ENCODE measurements around the gene TMEM132C.

Gene TMEM132C

GRCh38 chr12:128551266-128551665, 284.3 kb downstream of the TMEM132C start:
- Histone ChIP-seq H3K9ac (ENCODE audit: low read length) (no peak overlapping the region), H3K27me3 (ENCODE audit: low read length) (no peaks in the 10 kb centered on the region)

GRCh38 chr12:128554546-128555304, 287.8 kb downstream of the TMEM132C start:
- no peaks in the 10 kb centered on the region for H4K20me1 ChIP-seq (ENCODE audit: low read depth, low read length)

More at GRCh38 chr12:128551266-128551665, 284.3 kb downstream of the TMEM132C start:
- no peaks in the 10 kb centered on the region for H3K79me2 ChIP-seq (ENCODE audit: insufficient read depth, low read length)
- H4K20me1 ChIP-seq (ENCODE audit: low read depth, low read length) = no peaks in the 10 kb centered on the region
- H3K36me3 ChIP-seq (ENCODE audit: low read length) = no peaks in the 10 kb centered on the region
- H3K4me3 ChIP-seq (ENCODE audit: insufficient read depth, low read length, poor library complexity, severe bottlenecking) = no peak overlapping the region
- H3K9me2 ChIP-seq (replicated peaks; ENCODE audit: insufficient read depth, low read length) = no peaks in the 10 kb centered on the region
- no peaks in the 10 kb centered on the region for H3K9me3 ChIP-seq (ENCODE audit: insufficient read depth, low read length)
- TF ChIP-seq, protein P1, sequence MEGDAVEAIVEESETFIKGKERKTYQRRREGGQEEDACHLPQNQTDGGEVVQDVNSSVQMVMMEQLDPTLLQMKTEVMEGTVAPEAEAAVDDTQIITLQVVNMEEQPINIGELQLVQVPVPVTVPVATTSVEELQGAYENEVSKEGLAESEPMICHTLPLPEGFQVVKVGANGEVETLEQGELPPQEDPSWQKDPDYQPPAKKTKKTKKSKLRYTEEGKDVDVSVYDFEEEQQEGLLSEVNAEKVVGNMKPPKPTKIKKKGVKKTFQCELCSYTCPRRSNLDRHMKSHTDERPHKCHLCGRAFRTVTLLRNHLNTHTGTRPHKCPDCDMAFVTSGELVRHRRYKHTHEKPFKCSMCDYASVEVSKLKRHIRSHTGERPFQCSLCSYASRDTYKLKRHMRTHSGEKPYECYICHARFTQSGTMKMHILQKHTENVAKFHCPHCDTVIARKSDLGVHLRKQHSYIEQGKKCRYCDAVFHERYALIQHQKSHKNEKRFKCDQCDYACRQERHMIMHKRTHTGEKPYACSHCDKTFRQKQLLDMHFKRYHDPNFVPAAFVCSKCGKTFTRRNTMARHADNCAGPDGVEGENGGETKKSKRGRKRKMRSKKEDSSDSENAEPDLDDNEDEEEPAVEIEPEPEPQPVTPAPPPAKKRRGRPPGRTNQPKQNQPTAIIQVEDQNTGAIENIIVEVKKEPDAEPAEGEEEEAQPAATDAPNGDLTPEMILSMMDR (IDR thresholded peaks at IDR 0.05; ENCODE audit: insufficient read depth, low read length, poor library complexity, severe bottlenecking) = no peak
- TF ChIP-seq EZH2phosphoT487 (conservative IDR thresholded peaks at IDR 0.05; ENCODE audit: low read length) = no peak
- no peaks in the 10 kb centered on the region for H3F3A ChIP-seq (ENCODE audit: insufficient read depth)
- no peak overlapping the region for H3K4me2 ChIP-seq (ENCODE audit: low read depth, low read length, poor library complexity, severe bottlenecking)
- no peak overlapping the region for H3K27ac ChIP-seq (ENCODE audit: low read depth, low read length)
- no peak overlapping the region for H2AFZ ChIP-seq (ENCODE audit: low read depth, low read length, severe bottlenecking)

DNA sequence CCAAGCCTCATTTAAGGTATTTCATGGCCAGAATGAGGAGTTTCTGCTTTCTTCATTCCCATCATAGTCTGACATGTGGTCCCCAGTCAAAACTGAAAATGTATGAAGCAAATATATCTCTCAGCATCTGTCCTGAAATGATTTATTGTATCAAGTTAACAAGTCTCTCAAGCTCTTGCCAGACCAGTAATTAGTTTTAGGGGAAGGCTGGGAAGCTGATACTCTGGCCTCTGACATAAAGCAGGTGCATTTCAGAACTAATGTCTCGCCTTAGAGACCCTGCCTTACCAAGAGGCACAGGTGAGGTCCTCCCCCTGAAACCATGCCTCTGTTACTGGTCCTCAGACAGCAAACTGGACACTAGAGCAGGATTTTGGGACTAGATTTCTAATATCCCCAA, 290.3 kb downstream of the TMEM132C start:
- H3K9me3 ChIP-seq (ENCODE audit: insufficient read depth, low read length) = no peaks in the 10 kb centered on the region; the same call in 1 of the 2 replicates
- H3K27me3 ChIP-seq (ENCODE audit: low read length) = no peaks in the 10 kb centered on the region
- no peak overlapping the region for H2AFZ ChIP-seq (ENCODE audit: low read depth, low read length, severe bottlenecking)
- no peak overlapping the region for H3K4me2 ChIP-seq (ENCODE audit: low read depth, low read length, poor library complexity, severe bottlenecking)
- H3K27ac ChIP-seq (ENCODE audit: low read depth, low read length) = no peak overlapping the region
- no peaks in the 10 kb centered on the region for H3K9me2 ChIP-seq (replicated peaks; ENCODE audit: insufficient read depth, low read length)
- TF ChIP-seq EZH2phosphoT487 (conservative IDR thresholded peaks at IDR 0.05; ENCODE audit: low read length) = no peak
- TF ChIP-seq, protein P1 (IDR thresholded peaks at IDR 0.05; ENCODE audit: insufficient read depth, low read length, poor library complexity, severe bottlenecking) = no peak
- H3F3A ChIP-seq (ENCODE audit: insufficient read depth) = no peaks in the 10 kb centered on the region
- H3K36me3 ChIP-seq (ENCODE audit: low read length) = no peaks in the 10 kb centered on the region
- no peak overlapping the region for H3K9ac ChIP-seq (ENCODE audit: low read length)
- H4K20me1 ChIP-seq (ENCODE audit: low read depth, low read length) = no peaks in the 10 kb centered on the region
- H3K79me2 ChIP-seq (ENCODE audit: insufficient read depth, low read length) = no peaks in the 10 kb centered on the region
- no peak overlapping the region for H3K4me3 ChIP-seq (ENCODE audit: insufficient read depth, low read length, poor library complexity, severe bottlenecking)

More at GRCh38 chr12:128554546-128555304, 287.8 kb downstream of the TMEM132C start:
- H3K36me3 ChIP-seq (ENCODE audit: low read length) = no peaks in the 10 kb centered on the region
- H3K4me3 ChIP-seq (ENCODE audit: insufficient read depth, low read length, poor library complexity, severe bottlenecking) = no peak overlapping the region
- no peaks in the 10 kb centered on the region for H3K27me3 ChIP-seq (ENCODE audit: low read length)
- H3K79me2 ChIP-seq (ENCODE audit: insufficient read depth, low read length) = no peaks in the 10 kb centered on the region
- H2AFZ ChIP-seq (ENCODE audit: low read depth, low read length, severe bottlenecking) = no peak overlapping the region
- no peak overlapping the region for H3K9ac ChIP-seq (ENCODE audit: low read length)
- no peak overlapping the region for H3K4me2 ChIP-seq (ENCODE audit: low read depth, low read length, poor library complexity, severe bottlenecking)
- no peaks in the 10 kb centered on the region for H3K9me2 ChIP-seq (replicated peaks; ENCODE audit: insufficient read depth, low read length)
- no peak overlapping the region for H3K27ac ChIP-seq (ENCODE audit: low read depth, low read length)
- H3F3A ChIP-seq (ENCODE audit: insufficient read depth) = no peaks in the 10 kb centered on the region
- H3K9me3 ChIP-seq (ENCODE audit: insufficient read depth, low read length) = no peaks in the 10 kb centered on the region; the same call in 1 of the 2 replicates
- TF ChIP-seq, protein P1 (IDR thresholded peaks at IDR 0.05; ENCODE audit: insufficient read depth, low read length, poor library complexity, severe bottlenecking) = no peak
- TF ChIP-seq EZH2phosphoT487 (conservative IDR thresholded peaks at IDR 0.05; ENCODE audit: low read length) = no peak
